ENCODE measurements around the gene FHL1. TPM values are rescaled to one million over a fixed set of nuclear protein-coding genes. Genes with fewer than 3 reads are reported as not detected.

The FHL1 gene
- total and polyA plus RNA-seq, 4 donors = 8.8 to 20.2 (median 15.0) TPM

DNA sequence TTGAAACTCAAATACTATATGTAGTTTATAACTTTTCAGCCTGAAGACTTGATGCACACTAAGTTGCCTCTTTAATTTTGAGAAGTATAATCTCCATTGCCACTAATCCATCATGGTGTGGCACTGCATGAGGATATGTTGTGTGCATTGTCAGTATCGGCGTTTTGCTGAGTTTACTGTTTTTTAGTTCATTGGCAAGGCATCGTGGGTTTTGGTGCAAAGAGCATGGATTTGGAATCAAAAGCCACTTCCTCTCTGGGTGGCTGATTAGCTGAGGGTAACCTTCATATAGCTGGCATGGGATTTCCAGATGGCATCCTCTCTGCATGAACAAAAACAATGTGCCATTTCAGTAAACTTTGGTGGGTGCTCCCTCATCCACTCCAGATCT lies 38.7 kb downstream of the FHL1 start:
- Histone ChIP-seq H3K27me3 (ENCODE audit: control insufficient read depth in 4 of 4, insufficient read depth in 4 of 4, low read length in 3 of 4) (no peaks in the 10 kb centered on the region), H3K4me3 (ENCODE audit: low read depth in 1 of 3, low read length in 3 of 3) (peak overlapping the region in 1 of 3 donors; percentile 17), H3K9me3 (ENCODE audit: control insufficient read depth in 4 of 4, low read length in 3 of 4) (no peaks in the 10 kb centered on the region), H3K36me3 (ENCODE audit: control insufficient read depth in 4 of 4, insufficient read depth in 3 of 4, low read depth in 1 of 4, low read length in 3 of 4) (no peaks in the 10 kb centered on the region), H3K27ac (ENCODE audit: low read depth in 1 of 2, low read length in 2 of 2) (peak overlapping the region; percentile 65 to 82), H3K4me1 (ENCODE audit: control insufficient read depth in 4 of 4, insufficient read depth in 4 of 4, low read length in 3 of 4) (peaks cover 3 to 22% (median 9%) of the 10 kb centered on the region in 4 donors), H3K9ac (ENCODE audit: low read depth in 1 of 2, low read length in 2 of 2) (peak overlapping the region in 1 of 2 donors; percentile 9)
- no peak for DNase-seq (ENCODE audit: low spot score)
- TF ChIP-seq, protein P1, sequence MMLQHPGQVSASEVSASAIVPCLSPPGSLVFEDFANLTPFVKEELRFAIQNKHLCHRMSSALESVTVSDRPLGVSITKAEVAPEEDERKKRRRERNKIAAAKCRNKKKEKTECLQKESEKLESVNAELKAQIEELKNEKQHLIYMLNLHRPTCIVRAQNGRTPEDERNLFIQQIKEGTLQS (IDR thresholded peaks at IDR 0.05) = no peak
- no peak for TF ChIP-seq FOXA1 (IDR thresholded peaks at IDR 0.05)
- peak in 1 of 2 donors; percentile 56 for TF ChIP-seq HNF4A (conservative IDR thresholded peaks at IDR 0.05)
- TF ChIP-seq FOXA2 (IDR thresholded peaks at IDR 0.05) = no peak
- TF ChIP-seq HNF4G (IDR thresholded peaks at IDR 0.05) = no peak
- no peak for TF ChIP-seq NR2F2 (IDR thresholded peaks at IDR 0.05)
- TF ChIP-seq RXRA (IDR thresholded peaks at IDR 0.05) = no peak
- 13% methylated on average over 3 of the region's 3 CpGs for WGBS

DNA sequence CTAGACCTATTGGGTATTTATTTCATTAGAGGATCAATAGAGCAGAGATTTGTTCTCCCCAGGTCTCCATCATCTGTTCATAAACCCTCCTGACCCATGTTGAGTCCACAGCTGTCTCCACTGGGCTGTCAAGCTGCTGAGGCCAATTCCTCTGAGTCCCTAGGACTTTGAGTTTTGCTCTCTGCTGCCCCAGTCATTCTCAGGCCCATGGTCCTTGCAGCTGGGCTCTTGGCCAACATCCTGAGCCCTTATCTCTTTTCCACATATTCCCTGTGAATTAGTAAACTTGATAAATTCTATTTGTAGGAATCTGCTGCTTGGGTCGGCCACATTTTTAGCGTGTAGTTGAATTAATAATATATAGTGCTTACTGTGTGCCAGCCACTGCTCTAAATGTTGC lies 41.9 kb downstream of the FHL1 start:
- Histone ChIP-seq H3K4me1 (ENCODE audit: control insufficient read depth in 4 of 4, insufficient read depth in 4 of 4, low read length in 3 of 4) (peaks cover 3 to 27% (median 12%) of the 10 kb centered on the region in 4 donors), H3K9ac (ENCODE audit: low read depth in 1 of 2, low read length in 2 of 2) (no peak overlapping the region), H3K9me3 (ENCODE audit: control insufficient read depth in 4 of 4, low read length in 3 of 4) (no peaks in the 10 kb centered on the region), H3K27me3 (ENCODE audit: control insufficient read depth in 4 of 4, insufficient read depth in 4 of 4, low read length in 3 of 4) (no peaks in the 10 kb centered on the region), H3K27ac (ENCODE audit: low read depth in 1 of 2, low read length in 2 of 2) (peak overlapping the region; percentile 52 to 58), H3K36me3 (ENCODE audit: control insufficient read depth in 4 of 4, insufficient read depth in 3 of 4, low read depth in 1 of 4, low read length in 3 of 4) (no peaks in the 10 kb centered on the region), H3K4me3 (ENCODE audit: low read depth in 1 of 3, low read length in 3 of 3) (no peak overlapping the region)
- TF ChIP-seq FOXA2 (IDR thresholded peaks at IDR 0.05) (no peak), RAD21 (IDR thresholded peaks at IDR 0.05) (peak; percentile 12 to 50), HNF4A (conservative IDR thresholded peaks at IDR 0.05) (peak; percentile 82 to 87), NR2F2 (IDR thresholded peaks at IDR 0.05) (no peak), EGR1 (IDR thresholded peaks at IDR 0.05; ENCODE audit: low read depth in 2 of 2) (peak in 1 of 2 donors; percentile 20), SP1 (IDR thresholded peaks at IDR 0.05) (peak; percentile 48), HNF4G (IDR thresholded peaks at IDR 0.05) (peak; percentile 54), JUND (IDR thresholded peaks at IDR 0.05) (peak in 1 of 2 donors; percentile 61), GABPA (IDR thresholded peaks at IDR 0.05 in 1 of 2, conservative IDR thresholded peaks at IDR 0.05 in 1 of 2) (no peak), TAF1 (conservative IDR thresholded peaks at IDR 0.05) (no peak), RXRA (IDR thresholded peaks at IDR 0.05) (peak; percentile 64 to 71), FOXA1 (IDR thresholded peaks at IDR 0.05) (no peak), YY1 (IDR thresholded peaks at IDR 0.05) (no peak)
- TF ChIP-seq, protein P1 (IDR thresholded peaks at IDR 0.05) = peak; percentile 22
- TF ChIP-seq, protein P2, sequence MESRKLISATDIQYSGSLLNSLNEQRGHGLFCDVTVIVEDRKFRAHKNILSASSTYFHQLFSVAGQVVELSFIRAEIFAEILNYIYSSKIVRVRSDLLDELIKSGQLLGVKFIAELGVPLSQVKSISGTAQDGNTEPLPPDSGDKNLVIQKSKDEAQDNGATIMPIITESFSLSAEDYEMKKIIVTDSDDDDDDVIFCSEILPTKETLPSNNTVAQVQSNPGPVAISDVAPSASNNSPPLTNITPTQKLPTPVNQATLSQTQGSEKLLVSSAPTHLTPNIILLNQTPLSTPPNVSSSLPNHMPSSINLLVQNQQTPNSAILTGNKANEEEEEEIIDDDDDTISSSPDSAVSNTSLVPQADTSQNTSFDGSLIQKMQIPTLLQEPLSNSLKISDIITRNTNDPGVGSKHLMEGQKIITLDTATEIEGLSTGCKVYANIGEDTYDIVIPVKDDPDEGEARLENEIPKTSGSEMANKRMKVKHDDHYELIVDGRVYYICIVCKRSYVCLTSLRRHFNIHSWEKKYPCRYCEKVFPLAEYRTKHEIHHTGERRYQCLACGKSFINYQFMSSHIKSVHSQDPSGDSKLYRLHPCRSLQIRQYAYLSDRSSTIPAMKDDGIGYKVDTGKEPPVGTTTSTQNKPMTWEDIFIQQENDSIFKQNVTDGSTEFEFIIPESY (IDR thresholded peaks at IDR 0.05) = no peak
- TF ChIP-seq, protein P3, sequence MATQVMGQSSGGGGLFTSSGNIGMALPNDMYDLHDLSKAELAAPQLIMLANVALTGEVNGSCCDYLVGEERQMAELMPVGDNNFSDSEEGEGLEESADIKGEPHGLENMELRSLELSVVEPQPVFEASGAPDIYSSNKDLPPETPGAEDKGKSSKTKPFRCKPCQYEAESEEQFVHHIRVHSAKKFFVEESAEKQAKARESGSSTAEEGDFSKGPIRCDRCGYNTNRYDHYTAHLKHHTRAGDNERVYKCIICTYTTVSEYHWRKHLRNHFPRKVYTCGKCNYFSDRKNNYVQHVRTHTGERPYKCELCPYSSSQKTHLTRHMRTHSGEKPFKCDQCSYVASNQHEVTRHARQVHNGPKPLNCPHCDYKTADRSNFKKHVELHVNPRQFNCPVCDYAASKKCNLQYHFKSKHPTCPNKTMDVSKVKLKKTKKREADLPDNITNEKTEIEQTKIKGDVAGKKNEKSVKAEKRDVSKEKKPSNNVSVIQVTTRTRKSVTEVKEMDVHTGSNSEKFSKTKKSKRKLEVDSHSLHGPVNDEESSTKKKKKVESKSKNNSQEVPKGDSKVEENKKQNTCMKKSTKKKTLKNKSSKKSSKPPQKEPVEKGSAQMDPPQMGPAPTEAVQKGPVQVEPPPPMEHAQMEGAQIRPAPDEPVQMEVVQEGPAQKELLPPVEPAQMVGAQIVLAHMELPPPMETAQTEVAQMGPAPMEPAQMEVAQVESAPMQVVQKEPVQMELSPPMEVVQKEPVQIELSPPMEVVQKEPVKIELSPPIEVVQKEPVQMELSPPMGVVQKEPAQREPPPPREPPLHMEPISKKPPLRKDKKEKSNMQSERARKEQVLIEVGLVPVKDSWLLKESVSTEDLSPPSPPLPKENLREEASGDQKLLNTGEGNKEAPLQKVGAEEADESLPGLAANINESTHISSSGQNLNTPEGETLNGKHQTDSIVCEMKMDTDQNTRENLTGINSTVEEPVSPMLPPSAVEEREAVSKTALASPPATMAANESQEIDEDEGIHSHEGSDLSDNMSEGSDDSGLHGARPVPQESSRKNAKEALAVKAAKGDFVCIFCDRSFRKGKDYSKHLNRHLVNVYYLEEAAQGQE (IDR thresholded peaks at IDR 0.05) = no peak
- TF ChIP-seq, protein P4, sequence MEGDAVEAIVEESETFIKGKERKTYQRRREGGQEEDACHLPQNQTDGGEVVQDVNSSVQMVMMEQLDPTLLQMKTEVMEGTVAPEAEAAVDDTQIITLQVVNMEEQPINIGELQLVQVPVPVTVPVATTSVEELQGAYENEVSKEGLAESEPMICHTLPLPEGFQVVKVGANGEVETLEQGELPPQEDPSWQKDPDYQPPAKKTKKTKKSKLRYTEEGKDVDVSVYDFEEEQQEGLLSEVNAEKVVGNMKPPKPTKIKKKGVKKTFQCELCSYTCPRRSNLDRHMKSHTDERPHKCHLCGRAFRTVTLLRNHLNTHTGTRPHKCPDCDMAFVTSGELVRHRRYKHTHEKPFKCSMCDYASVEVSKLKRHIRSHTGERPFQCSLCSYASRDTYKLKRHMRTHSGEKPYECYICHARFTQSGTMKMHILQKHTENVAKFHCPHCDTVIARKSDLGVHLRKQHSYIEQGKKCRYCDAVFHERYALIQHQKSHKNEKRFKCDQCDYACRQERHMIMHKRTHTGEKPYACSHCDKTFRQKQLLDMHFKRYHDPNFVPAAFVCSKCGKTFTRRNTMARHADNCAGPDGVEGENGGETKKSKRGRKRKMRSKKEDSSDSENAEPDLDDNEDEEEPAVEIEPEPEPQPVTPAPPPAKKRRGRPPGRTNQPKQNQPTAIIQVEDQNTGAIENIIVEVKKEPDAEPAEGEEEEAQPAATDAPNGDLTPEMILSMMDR (IDR thresholded peaks at IDR 0.05; ENCODE audit: low read depth, low read length, missing input control) = peak; percentile 15
- TF ChIP-seq, protein P5, sequence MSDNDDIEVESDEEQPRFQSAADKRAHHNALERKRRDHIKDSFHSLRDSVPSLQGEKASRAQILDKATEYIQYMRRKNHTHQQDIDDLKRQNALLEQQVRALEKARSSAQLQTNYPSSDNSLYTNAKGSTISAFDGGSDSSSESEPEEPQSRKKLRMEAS (IDR thresholded peaks at IDR 0.05) = peak; percentile 61
- WGBS = 18% methylated on average over 2 of the region's 2 CpGs
- DNase-seq (ENCODE audit: low spot score) = no peak
